Neural cell (in vitro differentiated cells): Measurements from ENCODE around the gene CD81. TPM values are rescaled to one million over a fixed set of nuclear protein-coding genes. Genes with fewer than 3 reads are reported as not detected.

Experiments
- H2AFZ ChIP-seq: fragments of 200-600, 300-800 bp; sonication (generic), shearing (Covaris generic); 2 replicates; pipeline ENCODE4 v1.6.0; 2014; ENCODE audit warnings: low read depth, mild to moderate bottlenecking, antibody characterized with exemption, low read length, moderate library complexity
- H3F3A ChIP-seq: fragments of 200-600 bp; shearing (Covaris generic); 2 replicates; pipeline ENCODE4 v1.6.1; 2016; ENCODE audit warnings: mild to moderate bottlenecking, moderate library complexity, mixed read lengths, antibody characterized with exemption, low read length; ENCODE audit not compliant: insufficient read depth, poor library complexity, severe bottlenecking
- H3K27ac ChIP-seq: fragments of 200-600, 300-800 bp; sonication (generic), shearing (Covaris generic); 2 replicates; pipeline ENCODE4 v1.5.1; 2014; ENCODE audit warnings: mild to moderate bottlenecking, low read length, moderate library complexity
- H3K27me3 ChIP-seq: fragments of 300-800, 200-600 bp; sonication (generic), shearing (Covaris generic); 2 replicates; pipeline ENCODE4 v1.6.0; 2014; ENCODE audit warnings: mild to moderate bottlenecking, low read depth, low read length, moderate library complexity; ENCODE audit not compliant: insufficient read depth
- H3K36me3 ChIP-seq: fragments of 300-800, 200-600 bp; sonication (generic), shearing (Covaris generic); 2 replicates; pipeline ENCODE4 v1.5.1; 2014; ENCODE audit warnings: mild to moderate bottlenecking, antibody characterized with exemption, low read length, moderate library complexity; ENCODE audit not compliant: insufficient read depth
- H3K4me2 ChIP-seq: fragments of 300-800, 200-600 bp; sonication (generic), shearing (Covaris generic); 2 replicates; pipeline ENCODE4 v1.6.0; 2014; ENCODE audit warnings: mild to moderate bottlenecking, low read length
- H3K4me3 ChIP-seq: fragments of 300-800, 200-600 bp; sonication (generic), shearing (Covaris generic); 2 replicates; pipeline ENCODE4 v1.5.1; 2014; ENCODE audit warnings: mild to moderate bottlenecking, low read length, moderate library complexity
- H3K79me2 ChIP-seq: fragments of 200-600 bp; shearing (Covaris generic); replicated peaks from 2 replicates; pipeline ENCODE4 v1.6.0; 2014; ENCODE audit warnings: mild to moderate bottlenecking, low read length, moderate library complexity; ENCODE audit not compliant: insufficient read depth
- H3K9ac ChIP-seq: fragments of 300-800, 200-600 bp; sonication (generic), shearing (Covaris generic); 2 replicates; pipeline ENCODE4 v1.6.1; 2016; ENCODE audit warnings: mild to moderate bottlenecking, low read length, mixed read lengths
- H3K9me2 ChIP-seq: fragments of 200-600 bp; shearing (Covaris generic); 2 replicates; pipeline ENCODE4 v1.6.1; 2016; ENCODE audit warnings: mild to moderate bottlenecking, low read length, mixed read lengths; ENCODE audit not compliant: insufficient read depth
- H3K9me3 ChIP-seq: fragments of 200-600, 300-800 bp; sonication (generic), shearing (Covaris generic); 2 replicates; pipeline ENCODE4 v1.6.1; 2016; ENCODE audit warnings: mild to moderate bottlenecking, mixed run types, low read length, moderate library complexity, mixed read lengths
- H4K20me1 ChIP-seq: fragments of 200-600 bp; shearing (Covaris generic); 2 replicates; pipeline ENCODE4 v1.6.1; 2016; ENCODE audit warnings: mild to moderate bottlenecking, mixed run types; ENCODE audit not compliant: insufficient read depth
- EP300 ChIP-seq: fragments of 450-650 bp; conservative IDR thresholded peaks from 2 replicates; pipeline ENCODE4 v1.6.1; 2014; ENCODE audit warnings: antibody characterized with exemption, mild to moderate bottlenecking, moderate library complexity; ENCODE audit not compliant: poor library complexity, severe bottlenecking
- EZH2 ChIP-seq: fragments of 200-600, 300-800 bp; shearing (Covaris generic), sonication (generic); IDR thresholded peaks from 2 replicates; pipeline ENCODE4 v1.6.1; 2014; ENCODE audit warnings: antibody characterized with exemption, low read length, borderline replicate concordance, mild to moderate bottlenecking; ENCODE audit not compliant: insufficient read depth, poor library complexity, severe bottlenecking
- MXI1 ChIP-seq: fragments of 450-650 bp; conservative IDR thresholded peaks from 2 replicates; pipeline ENCODE4 v1.6.1; 2014; ENCODE audit warnings: antibody characterized with exemption, mild to moderate bottlenecking; ENCODE audit not compliant: poor library complexity, severe bottlenecking
- POLR2AphosphoS5 ChIP-seq: IDR thresholded peaks from 2 replicates; pipeline ENCODE4 v1.6.1; 2012
- RAD21 ChIP-seq: fragments of 450-650 bp; conservative IDR thresholded peaks from 2 replicates; pipeline ENCODE4 v1.6.1; 2014; ENCODE audit warnings: antibody characterized with exemption, mild to moderate bottlenecking, moderate library complexity
- REST ChIP-seq: IDR thresholded peaks from 2 replicates; pipeline ENCODE4 v1.6.1; 2012; ENCODE audit warnings: borderline replicate concordance
- SMC3 ChIP-seq: fragments of 450-650 bp; conservative IDR thresholded peaks from 2 replicates; pipeline ENCODE4 v1.6.1; 2014; ENCODE audit warnings: antibody characterized with exemption, mild to moderate bottlenecking, moderate library complexity; ENCODE audit not compliant: poor library complexity
- TAF1 ChIP-seq: IDR thresholded peaks from 2 replicates; pipeline ENCODE4 v1.6.1; 2012; ENCODE audit warnings: low read depth
- polyA plus RNA-seq: library from polyadenylated mRNA; depleted of rRNA; stranded (reverse); fragments of >200 nt; gene quantifications from 2 replicates; pipeline ENCODE4 v1.2.3, GENCODE V29; 2014
- TF ChIP-seq, protein P1 (sequence below): fragments of 450-650 bp; IDR thresholded peaks from 2 replicates; pipeline ENCODE4 v1.5.1; 2014; ENCODE audit warnings: antibody characterized with exemption, mild to moderate bottlenecking, moderate library complexity; ENCODE audit not compliant: poor library complexity, severe bottlenecking

The CD81 gene
- polyA plus RNA-seq, 1 donor from 2014 or later, result 97.8 TPM

GRCh38 chr11:2379466-2380174 is 2.5 kb downstream of the CD81 start:
- TF ChIP-seq SMC3 (no peak), EZH2 (no peak), REST (no peak), EP300 (no peak), TAF1 (no peak), RAD21 (no peak), POLR2AphosphoS5 (no peak), MXI1 (no peak)
- TF ChIP-seq, protein P1, sequence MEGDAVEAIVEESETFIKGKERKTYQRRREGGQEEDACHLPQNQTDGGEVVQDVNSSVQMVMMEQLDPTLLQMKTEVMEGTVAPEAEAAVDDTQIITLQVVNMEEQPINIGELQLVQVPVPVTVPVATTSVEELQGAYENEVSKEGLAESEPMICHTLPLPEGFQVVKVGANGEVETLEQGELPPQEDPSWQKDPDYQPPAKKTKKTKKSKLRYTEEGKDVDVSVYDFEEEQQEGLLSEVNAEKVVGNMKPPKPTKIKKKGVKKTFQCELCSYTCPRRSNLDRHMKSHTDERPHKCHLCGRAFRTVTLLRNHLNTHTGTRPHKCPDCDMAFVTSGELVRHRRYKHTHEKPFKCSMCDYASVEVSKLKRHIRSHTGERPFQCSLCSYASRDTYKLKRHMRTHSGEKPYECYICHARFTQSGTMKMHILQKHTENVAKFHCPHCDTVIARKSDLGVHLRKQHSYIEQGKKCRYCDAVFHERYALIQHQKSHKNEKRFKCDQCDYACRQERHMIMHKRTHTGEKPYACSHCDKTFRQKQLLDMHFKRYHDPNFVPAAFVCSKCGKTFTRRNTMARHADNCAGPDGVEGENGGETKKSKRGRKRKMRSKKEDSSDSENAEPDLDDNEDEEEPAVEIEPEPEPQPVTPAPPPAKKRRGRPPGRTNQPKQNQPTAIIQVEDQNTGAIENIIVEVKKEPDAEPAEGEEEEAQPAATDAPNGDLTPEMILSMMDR, result no peak
- H3K79me2 ChIP-seq, result peaks cover 34% of the 10 kb centered on the region
- H2AFZ ChIP-seq, result no peak overlapping the region
- peaks cover 8% of the 10 kb centered on the region for H4K20me1 ChIP-seq
- no peaks in the 10 kb centered on the region for H3K36me3 ChIP-seq
- no peaks in the 10 kb centered on the region for H3F3A ChIP-seq
- H3K4me3 ChIP-seq, result no peak overlapping the region
- H3K27me3 ChIP-seq, result no peaks in the 10 kb centered on the region
- no peak overlapping the region for H3K9ac ChIP-seq
- no peaks in the 10 kb centered on the region for H3K9me2 ChIP-seq
- H3K4me2 ChIP-seq, result no peak overlapping the region
- peaks cover 2% of the 10 kb centered on the region for H3K9me3 ChIP-seq
- H3K27ac ChIP-seq, result no peak overlapping the region

GRCh38 chr11:2380396-2380795 is 3.3 kb downstream of the CD81 start:
- peaks cover 8% of the 10 kb centered on the region for H4K20me1 ChIP-seq
- H3K79me2 ChIP-seq, result peaks cover 38% of the 10 kb centered on the region
- no peak overlapping the region for H3K27ac ChIP-seq
- H3K9ac ChIP-seq, result no peak overlapping the region
- H2AFZ ChIP-seq, result no peak overlapping the region
- H3K4me3 ChIP-seq, result no peak overlapping the region
- H3K36me3 ChIP-seq, result no peaks in the 10 kb centered on the region
- H3K4me2 ChIP-seq, result no peak overlapping the region
- no peaks in the 10 kb centered on the region for H3K27me3 ChIP-seq
- peaks cover 2% of the 10 kb centered on the region for H3K9me3 ChIP-seq
- TF ChIP-seq EZH2, result no peak
- TF ChIP-seq EP300, result no peak
- no peak for TF ChIP-seq RAD21
- TF ChIP-seq TAF1, result no peak
- no peak for TF ChIP-seq POLR2AphosphoS5
- TF ChIP-seq SMC3, result no peak
- TF ChIP-seq REST, result no peak
- TF ChIP-seq, protein P1, result no peak
- no peak for TF ChIP-seq MXI1
- no peaks in the 10 kb centered on the region for H3F3A ChIP-seq
- no peaks in the 10 kb centered on the region for H3K9me2 ChIP-seq
